ENCODE data around the gene CDC20B.

Gene CDC20B

GRCh38 chr5:55070968-55071367 is 102.0 kb downstream of the CDC20B start:
- CTCF ChIA-PET, result interaction anchor here (0.6 kb wide), 1 partner anchor 45 kb away, joined by 3 read pairs; no protein-coding TSS in a partner anchor

GRCh38 chr5:55066277-55066676 is 106.7 kb downstream of the CDC20B start:
- no peak overlapping the region for H3K27ac ChIP-seq
- CTCF ChIA-PET, result no interaction called here
- no peak for TF ChIP-seq CTCF (conservative IDR thresholded peaks at IDR 0.05; ENCODE audit: low read depth)

More at GRCh38 chr5:55070968-55071367, 102.0 kb downstream of the CDC20B start:
- TF ChIP-seq CTCF (conservative IDR thresholded peaks at IDR 0.05; ENCODE audit: low read depth), result no peak
- POLR2A ChIA-PET (ENCODE audit: low non-redundant PET), result no interaction called here
- DNase-seq (ENCODE audit: low spot score), result no peak
- H3K27ac ChIP-seq, result no peak overlapping the region

GRCh38 chr5:55064523-55064922 is 108.5 kb downstream of the CDC20B start:
- ChIA-PET POLR2A (ENCODE audit: low non-redundant PET) (no interaction called here), CTCF (interaction anchor here (0.7 kb wide), 1 partner anchor 77 kb away, joined by 3 read pairs; no protein-coding TSS in a partner anchor)

More at GRCh38 chr5:55066277-55066676, 106.7 kb downstream of the CDC20B start:
- POLR2A ChIA-PET (ENCODE audit: low non-redundant PET), result no interaction called here
- no peak for DNase-seq (ENCODE audit: low spot score)

GRCh38 chr5:55063899-55064298 is 109.1 kb downstream of the CDC20B start:
- POLR2A ChIA-PET (ENCODE audit: low non-redundant PET), result no interaction called here
- no peak for DNase-seq (ENCODE audit: low spot score)
- no peak overlapping the region for H3K27ac ChIP-seq
- CTCF ChIA-PET, result interaction anchor here (0.7 kb wide), 1 partner anchor 76 kb away, joined by 3 read pairs; no protein-coding TSS in a partner anchor
- TF ChIP-seq CTCF (conservative IDR thresholded peaks at IDR 0.05; ENCODE audit: low read depth), result no peak

More at GRCh38 chr5:55064523-55064922, 108.5 kb downstream of the CDC20B start:
- DNase-seq (ENCODE audit: low spot score), result no peak
- no peak overlapping the region for H3K27ac ChIP-seq
- no peak for TF ChIP-seq CTCF (conservative IDR thresholded peaks at IDR 0.05; ENCODE audit: low read depth)

- ChIA-PET CTCF (no interaction called here), POLR2A (ENCODE audit: low non-redundant PET) (no interaction called here)
- no peak overlapping the region for H3K27ac ChIP-seq
- peak; percentile 76 for DNase-seq (ENCODE audit: low spot score)
- no peak for TF ChIP-seq CTCF (conservative IDR thresholded peaks at IDR 0.05; ENCODE audit: low read depth)
Observed at GRCh38 chr5:55063220-55063863, 109.6 kb downstream of the CDC20B start.

All from RWPE1 (cell line).